Loucy (cell line): ENCODE measurements around the gene CHTOP.

Experiments used
- H2AFZ ChIP-seq: fragments of 200-600 bp; sonication (generic); 2 replicates; pipeline ENCODE4 v1.6.0; 2016; ENCODE audit warnings: antibody characterized with exemption, mild to moderate bottlenecking, low read length, moderate library complexity
- H3F3A ChIP-seq: fragments of 200-600 bp; 2 replicates; pipeline ENCODE4 v1.6.0; 2016; ENCODE audit warnings: antibody characterized with exemption, low read depth, mild to moderate bottlenecking
- H3K27me3 ChIP-seq: fragments of 200-600 bp; sonication (generic); 2 replicates; pipeline ENCODE4 v1.6.1; 2014; ENCODE audit warnings: low read length, mild to moderate bottlenecking; ENCODE audit not compliant: insufficient read depth, poor library complexity, severe bottlenecking
- H3K36me3 ChIP-seq: fragments of 200-600 bp; sonication (generic); 2 replicates; pipeline ENCODE4 v1.6.1; 2016; ENCODE audit warnings: low read length; ENCODE audit not compliant: insufficient read depth
- H3K4me1 ChIP-seq: fragments of 200-600 bp; sonication (generic); 2 replicates; pipeline ENCODE4 v1.5.1; 2014; ENCODE audit warnings: low read length, mild to moderate bottlenecking; ENCODE audit not compliant: insufficient read depth, poor library complexity, severe bottlenecking
- H3K4me2 ChIP-seq: fragments of 200-600 bp; sonication (generic); 2 replicates; pipeline ENCODE4 v1.6.0; 2014; ENCODE audit warnings: antibody characterized with exemption, low read length, low read depth, mild to moderate bottlenecking; ENCODE audit not compliant: poor library complexity, severe bottlenecking
- H3K4me3 ChIP-seq: fragments of 200-600 bp; sonication (generic); 2 replicates; pipeline ENCODE4 v1.5.1; 2014; ENCODE audit warnings: low read length, mild to moderate bottlenecking, mixed read lengths; ENCODE audit not compliant: poor library complexity, severe bottlenecking
- H3K79me2 ChIP-seq: fragments of 200-600 bp; sonication (generic); 2 replicates; pipeline ENCODE4 v1.6.1; 2014; ENCODE audit warnings: low read length; ENCODE audit not compliant: insufficient read depth
- H3K9ac ChIP-seq: fragments of 200-600 bp; sonication (generic); 2 replicates; pipeline ENCODE4 v1.6.0; 2014; ENCODE audit warnings: mild to moderate bottlenecking, low read depth, low read length, moderate library complexity; ENCODE audit not compliant: poor library complexity, severe bottlenecking
- H3K9me2 ChIP-seq: fragments of 200-600 bp; sonication (generic); replicated peaks from 2 replicates; pipeline ENCODE4 v1.6.1; 2016; ENCODE audit warnings: low read depth, low read length, mixed read lengths
- H3K9me3 ChIP-seq: fragments of 200-600 bp; sonication (generic); 2 replicates; pipeline ENCODE4 v1.6.1; 2014; ENCODE audit warnings: mild to moderate bottlenecking, antibody characterized with exemption, low read length, low read depth; ENCODE audit not compliant: insufficient read depth
- H4K20me1 ChIP-seq: fragments of 200-600 bp; sonication (generic); 2 replicates; pipeline ENCODE4 v1.6.0; 2014; ENCODE audit warnings: antibody characterized with exemption, low read length, mild to moderate bottlenecking; ENCODE audit not compliant: insufficient read depth, poor library complexity, severe bottlenecking
- EZH2phosphoT487 ChIP-seq: fragments of 200-600 bp; IDR thresholded peaks from 2 replicates; pipeline ENCODE4 v1.6.1; 2018; ENCODE audit warnings: antibody characterized with exemption, mild to moderate bottlenecking, moderate library complexity, borderline replicate concordance
- TF ChIP-seq, protein P1 (sequence below): fragments of 200-600 bp; sonication (generic); conservative IDR thresholded peaks from 2 replicates; pipeline ENCODE4 v1.5.1; 2014; ENCODE audit warnings: mild to moderate bottlenecking, antibody characterized with exemption, low read length

Gene CHTOP

DNA sequence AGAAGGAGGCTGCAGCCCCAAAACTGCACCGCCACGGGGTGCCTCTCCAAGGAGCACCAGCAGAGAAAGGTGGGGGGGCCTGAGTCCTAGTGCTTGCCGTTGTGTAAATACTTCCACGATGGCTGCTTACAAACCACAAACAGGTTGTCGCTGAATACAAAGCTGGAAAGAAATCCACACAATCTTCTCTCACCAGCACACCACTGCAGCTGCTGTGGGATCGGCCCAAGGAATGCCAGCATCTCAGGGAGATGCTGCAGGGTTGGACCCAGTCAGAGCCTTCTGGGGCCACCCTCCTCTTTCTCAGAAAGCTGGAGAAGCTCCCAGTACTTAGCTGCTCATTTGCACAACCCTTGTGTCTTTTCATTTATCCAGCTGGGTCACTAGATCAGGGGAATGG lies 14.7 kb upstream of the CHTOP start:
- H3K4me1 ChIP-seq: peaks cover 4% of the 10 kb centered on the region
- no peaks in the 10 kb centered on the region for H3K27me3 ChIP-seq
- no peak overlapping the region for H2AFZ ChIP-seq
- no peaks in the 10 kb centered on the region for H3K79me2 ChIP-seq
- no peaks in the 10 kb centered on the region for H3F3A ChIP-seq
- no peak overlapping the region for H3K4me3 ChIP-seq
- no peaks in the 10 kb centered on the region for H3K9me3 ChIP-seq
- H3K4me2 ChIP-seq: no peak overlapping the region
- no peaks in the 10 kb centered on the region for H3K36me3 ChIP-seq
- H4K20me1 ChIP-seq: no peaks in the 10 kb centered on the region
- no peaks in the 10 kb centered on the region for H3K9me2 ChIP-seq
- no peak overlapping the region for H3K9ac ChIP-seq
- TF ChIP-seq, protein P1, sequence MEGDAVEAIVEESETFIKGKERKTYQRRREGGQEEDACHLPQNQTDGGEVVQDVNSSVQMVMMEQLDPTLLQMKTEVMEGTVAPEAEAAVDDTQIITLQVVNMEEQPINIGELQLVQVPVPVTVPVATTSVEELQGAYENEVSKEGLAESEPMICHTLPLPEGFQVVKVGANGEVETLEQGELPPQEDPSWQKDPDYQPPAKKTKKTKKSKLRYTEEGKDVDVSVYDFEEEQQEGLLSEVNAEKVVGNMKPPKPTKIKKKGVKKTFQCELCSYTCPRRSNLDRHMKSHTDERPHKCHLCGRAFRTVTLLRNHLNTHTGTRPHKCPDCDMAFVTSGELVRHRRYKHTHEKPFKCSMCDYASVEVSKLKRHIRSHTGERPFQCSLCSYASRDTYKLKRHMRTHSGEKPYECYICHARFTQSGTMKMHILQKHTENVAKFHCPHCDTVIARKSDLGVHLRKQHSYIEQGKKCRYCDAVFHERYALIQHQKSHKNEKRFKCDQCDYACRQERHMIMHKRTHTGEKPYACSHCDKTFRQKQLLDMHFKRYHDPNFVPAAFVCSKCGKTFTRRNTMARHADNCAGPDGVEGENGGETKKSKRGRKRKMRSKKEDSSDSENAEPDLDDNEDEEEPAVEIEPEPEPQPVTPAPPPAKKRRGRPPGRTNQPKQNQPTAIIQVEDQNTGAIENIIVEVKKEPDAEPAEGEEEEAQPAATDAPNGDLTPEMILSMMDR: no peak
- no peak for TF ChIP-seq EZH2phosphoT487

DNA sequence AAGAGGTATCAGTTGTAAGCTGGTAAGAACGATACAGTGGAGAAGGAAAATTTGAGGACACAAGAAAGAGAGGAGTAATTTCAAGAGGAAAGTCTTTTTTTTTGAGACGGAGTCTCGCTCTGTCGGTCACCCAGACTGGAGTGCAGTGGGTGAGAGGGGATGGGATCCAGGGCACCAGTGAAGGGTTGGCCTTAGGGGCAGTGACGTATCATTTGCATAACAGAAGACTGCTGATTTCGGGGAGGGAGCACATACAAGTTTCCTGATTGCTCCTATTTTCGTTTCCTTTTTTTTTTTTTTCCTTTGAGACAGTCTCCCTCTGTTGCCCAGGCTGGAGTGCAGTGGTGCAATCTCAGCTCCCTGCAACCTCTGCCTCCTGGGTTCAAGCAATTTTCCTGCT lies 10.8 kb upstream of the CHTOP start:
- no peaks in the 10 kb centered on the region for H3K36me3 ChIP-seq
- H3K27me3 ChIP-seq: no peaks in the 10 kb centered on the region
- no peak overlapping the region for H3K4me2 ChIP-seq
- H3K9me2 ChIP-seq: no peaks in the 10 kb centered on the region
- H3K4me1 ChIP-seq: peaks cover 14% of the 10 kb centered on the region
- H3F3A ChIP-seq: no peaks in the 10 kb centered on the region
- no peak overlapping the region for H3K9ac ChIP-seq
- H3K4me3 ChIP-seq: no peak overlapping the region
- no peak overlapping the region for H2AFZ ChIP-seq
- no peak for TF ChIP-seq EZH2phosphoT487
- TF ChIP-seq, protein P1: no peak
- no peaks in the 10 kb centered on the region for H3K9me3 ChIP-seq
- H4K20me1 ChIP-seq: no peaks in the 10 kb centered on the region
- H3K79me2 ChIP-seq: no peaks in the 10 kb centered on the region

DNA sequence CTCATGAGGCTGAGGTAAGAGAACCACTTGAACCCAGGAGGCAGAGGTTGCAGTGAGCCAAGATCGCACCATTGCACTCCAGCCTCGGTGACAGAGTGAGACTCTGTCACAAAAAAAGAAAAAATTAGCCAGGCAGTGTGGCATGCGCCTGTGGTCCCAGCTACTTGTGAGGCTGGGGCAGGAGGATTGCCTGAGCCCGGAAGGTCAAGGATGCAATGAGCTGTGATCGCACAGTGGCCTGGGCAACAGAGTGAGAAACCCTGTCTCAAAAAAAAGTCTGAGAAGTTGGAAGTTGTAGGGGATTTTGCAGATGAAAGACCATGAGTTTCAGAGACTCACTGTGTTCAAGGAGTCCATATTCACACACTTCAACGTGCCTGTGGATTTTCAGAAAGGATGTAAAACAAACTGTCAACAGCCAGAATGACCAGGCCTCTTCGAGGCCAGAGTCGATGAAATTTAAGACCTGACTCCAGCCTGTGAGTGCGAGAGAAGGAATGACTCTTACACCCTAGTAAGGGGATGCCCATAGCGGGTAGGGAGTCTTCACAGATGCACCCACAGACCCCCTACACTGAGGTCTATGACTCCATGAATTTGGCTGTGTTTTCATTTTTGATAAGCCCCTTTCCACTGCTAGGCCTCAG lies 8.8 kb upstream of the CHTOP start:
- TF ChIP-seq, protein P1: no peak
- no peak for TF ChIP-seq EZH2phosphoT487
- Histone ChIP-seq H3K79me2 (no peaks in the 10 kb centered on the region), H3K4me3 (no peak overlapping the region), H2AFZ (no peak overlapping the region), H3K9me3 (no peaks in the 10 kb centered on the region), H3K4me2 (no peak overlapping the region), H3K27me3 (no peaks in the 10 kb centered on the region), H3K9me2 (no peaks in the 10 kb centered on the region), H3K9ac (no peak overlapping the region), H3K36me3 (no peaks in the 10 kb centered on the region), H3K4me1 (peaks cover 26% of the 10 kb centered on the region), H4K20me1 (no peaks in the 10 kb centered on the region), H3F3A (no peaks in the 10 kb centered on the region)
